Measurements from ENCODE around the gene TRAPPC3L.

TRAPPC3L gene

GRCh38 chr6:116531675-116532570 lies 13.6 kb downstream of the TRAPPC3L start:
- Histone ChIP-seq H3K4me3 (ENCODE audit: low read depth in 1 of 2, low read length in 2 of 2) (no peak overlapping the region), H4K20me1 (ENCODE audit: insufficient read depth, low read length) (no peaks in the 10 kb centered on the region)

GRCh38 chr6:116530436-116530835 lies 15.0 kb downstream of the TRAPPC3L start:
- TF ChIP-seq EZH2 (IDR thresholded peaks at IDR 0.05; ENCODE audit: borderline replicate concordance, low read depth, low read length, severe bottlenecking) = no peak
- no peak for TF ChIP-seq CTCF (IDR thresholded peaks at IDR 0.05; ENCODE audit: borderline replicate concordance, extremely low read depth, low read length, poor library complexity, severe bottlenecking)
- DNase-seq (no peak), ATAC-seq (ENCODE audit: insufficient read depth, low read depth) (no peak)
- H3K4me2 ChIP-seq (ENCODE audit: insufficient read depth, low read length) = no peak overlapping the region
- no peak overlapping the region for H3K9ac ChIP-seq (ENCODE audit: low read depth, low read length)
- H4K20me1 ChIP-seq (ENCODE audit: insufficient read depth, low read length) = no peaks in the 10 kb centered on the region
- peaks cover 12% of the 10 kb centered on the region for H3K27me3 ChIP-seq (ENCODE audit: insufficient read depth, low read length, poor library complexity)
- H3K36me3 ChIP-seq (ENCODE audit: insufficient read depth, low read length) = no peaks in the 10 kb centered on the region
- H3K4me1 ChIP-seq (ENCODE audit: insufficient read depth, low read length) = no peaks in the 10 kb centered on the region
- no peaks in the 10 kb centered on the region for H3K79me2 ChIP-seq (ENCODE audit: insufficient read depth, low read length)
- H2AFZ ChIP-seq (ENCODE audit: low read depth, low read length) = no peak overlapping the region
- H3K27ac ChIP-seq (ENCODE audit: low read length) = no peak overlapping the region
- no peak overlapping the region for H3K4me3 ChIP-seq (ENCODE audit: low read depth in 1 of 2, low read length in 2 of 2)
- H3K9me3 ChIP-seq (ENCODE audit: insufficient read depth, low read length, severe bottlenecking) = no peaks in the 10 kb centered on the region

More at GRCh38 chr6:116531675-116532570, 13.6 kb downstream of the TRAPPC3L start:
- H3K4me2 ChIP-seq (ENCODE audit: insufficient read depth, low read length) = no peak overlapping the region
- TF ChIP-seq CTCF (IDR thresholded peaks at IDR 0.05; ENCODE audit: borderline replicate concordance, extremely low read depth, low read length, poor library complexity, severe bottlenecking) = peak; percentile 80
- TF ChIP-seq EZH2 (IDR thresholded peaks at IDR 0.05; ENCODE audit: borderline replicate concordance, low read depth, low read length, severe bottlenecking) = no peak
- no peak overlapping the region for H3K9ac ChIP-seq (ENCODE audit: low read depth, low read length)
- no peaks in the 10 kb centered on the region for H3K36me3 ChIP-seq (ENCODE audit: insufficient read depth, low read length)
- H3K4me1 ChIP-seq (ENCODE audit: insufficient read depth, low read length) = peaks cover 3% of the 10 kb centered on the region; the same call in 1 of the 2 replicates
- ATAC-seq (ENCODE audit: insufficient read depth, low read depth) = peak; percentile 92
- peaks cover 9% of the 10 kb centered on the region for H3K27me3 ChIP-seq (ENCODE audit: insufficient read depth, low read length, poor library complexity)
- no peaks in the 10 kb centered on the region for H3K79me2 ChIP-seq (ENCODE audit: insufficient read depth, low read length)
- H3K9me3 ChIP-seq (ENCODE audit: insufficient read depth, low read length, severe bottlenecking) = no peaks in the 10 kb centered on the region
- DNase-seq = peak; percentile 63
- no peak overlapping the region for H3K27ac ChIP-seq (ENCODE audit: low read length)
- H2AFZ ChIP-seq (ENCODE audit: low read depth, low read length) = no peak overlapping the region

GRCh38 chr6:116529466-116530290 lies 15.8 kb downstream of the TRAPPC3L start:
- no peak overlapping the region for H3K27ac ChIP-seq (ENCODE audit: low read length)
- no peaks in the 10 kb centered on the region for H4K20me1 ChIP-seq (ENCODE audit: insufficient read depth, low read length)
- ATAC-seq (ENCODE audit: insufficient read depth, low read depth) = no peak
- TF ChIP-seq CTCF (IDR thresholded peaks at IDR 0.05; ENCODE audit: borderline replicate concordance, extremely low read depth, low read length, poor library complexity, severe bottlenecking) (no peak), EZH2 (IDR thresholded peaks at IDR 0.05; ENCODE audit: borderline replicate concordance, low read depth, low read length, severe bottlenecking) (no peak)
- no peaks in the 10 kb centered on the region for H3K36me3 ChIP-seq (ENCODE audit: insufficient read depth, low read length)
- no peak overlapping the region for H3K9ac ChIP-seq (ENCODE audit: low read depth, low read length)
- H3K27me3 ChIP-seq (ENCODE audit: insufficient read depth, low read length, poor library complexity) = peaks cover 12% of the 10 kb centered on the region
- H3K4me2 ChIP-seq (ENCODE audit: insufficient read depth, low read length) = no peak overlapping the region
- no peaks in the 10 kb centered on the region for H3K79me2 ChIP-seq (ENCODE audit: insufficient read depth, low read length)
- no peak overlapping the region for H2AFZ ChIP-seq (ENCODE audit: low read depth, low read length)
- DNase-seq = no peak
- H3K9me3 ChIP-seq (ENCODE audit: insufficient read depth, low read length, severe bottlenecking) = no peaks in the 10 kb centered on the region
- H3K4me1 ChIP-seq (ENCODE audit: insufficient read depth, low read length) = no peaks in the 10 kb centered on the region
- H3K4me3 ChIP-seq (ENCODE audit: low read depth in 1 of 2, low read length in 2 of 2) = no peak overlapping the region
